ENCODE data around the gene HTR2C. TPM values are rescaled to one million over a fixed set of nuclear protein-coding genes. Genes with fewer than 3 reads are reported as not detected.

HTR2C gene
- total and polyA plus RNA-seq, 7 donors, result not detected

DNA sequence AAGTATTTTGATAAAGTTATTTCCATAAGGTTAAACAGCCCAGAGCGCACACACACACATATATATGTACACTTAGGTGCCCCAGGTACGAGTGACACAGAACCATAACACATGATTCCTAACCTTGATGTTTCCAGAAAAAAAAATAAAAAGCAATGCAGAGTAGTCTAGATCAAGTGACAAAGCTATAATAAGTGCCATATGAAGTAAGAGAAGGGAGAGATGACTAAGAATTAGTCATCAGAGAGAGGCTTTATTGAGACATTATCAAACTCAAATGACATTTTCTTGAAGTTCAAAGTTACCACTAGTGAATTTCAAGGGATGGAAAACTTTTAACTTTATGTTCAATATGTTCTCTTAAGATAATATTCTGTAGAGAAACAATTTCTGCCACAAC, 215.0 kb downstream of the HTR2C start:
- intact Hi-C loops (cut with DNase I), result no loop called here
- WGBS, 3 donors, result 66 to 86% (median 83%) methylated on average over 2 of the region's 2 CpGs
- no peaks in the 10 kb centered on the region for H3K4me1 ChIP-seq
- DNase-seq (no peak), ATAC-seq (no peak)
- no peaks in the 10 kb centered on the region for H3K36me3 ChIP-seq (ENCODE audit: insufficient read depth in 1 of 2, low read depth in 1 of 2)
- TF ChIP-seq, protein P1, sequence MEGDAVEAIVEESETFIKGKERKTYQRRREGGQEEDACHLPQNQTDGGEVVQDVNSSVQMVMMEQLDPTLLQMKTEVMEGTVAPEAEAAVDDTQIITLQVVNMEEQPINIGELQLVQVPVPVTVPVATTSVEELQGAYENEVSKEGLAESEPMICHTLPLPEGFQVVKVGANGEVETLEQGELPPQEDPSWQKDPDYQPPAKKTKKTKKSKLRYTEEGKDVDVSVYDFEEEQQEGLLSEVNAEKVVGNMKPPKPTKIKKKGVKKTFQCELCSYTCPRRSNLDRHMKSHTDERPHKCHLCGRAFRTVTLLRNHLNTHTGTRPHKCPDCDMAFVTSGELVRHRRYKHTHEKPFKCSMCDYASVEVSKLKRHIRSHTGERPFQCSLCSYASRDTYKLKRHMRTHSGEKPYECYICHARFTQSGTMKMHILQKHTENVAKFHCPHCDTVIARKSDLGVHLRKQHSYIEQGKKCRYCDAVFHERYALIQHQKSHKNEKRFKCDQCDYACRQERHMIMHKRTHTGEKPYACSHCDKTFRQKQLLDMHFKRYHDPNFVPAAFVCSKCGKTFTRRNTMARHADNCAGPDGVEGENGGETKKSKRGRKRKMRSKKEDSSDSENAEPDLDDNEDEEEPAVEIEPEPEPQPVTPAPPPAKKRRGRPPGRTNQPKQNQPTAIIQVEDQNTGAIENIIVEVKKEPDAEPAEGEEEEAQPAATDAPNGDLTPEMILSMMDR (IDR thresholded peaks at IDR 0.05), result no peak
- no peak overlapping the region for H3K4me3 ChIP-seq
- H3K27me3 ChIP-seq (ENCODE audit: insufficient read depth in 3 of 3, low read length in 2 of 3), result no peaks in the 10 kb centered on the region
- peaks cover 4% of the 10 kb centered on the region for H3K9me3 ChIP-seq
- H3K27ac ChIP-seq, result no peak overlapping the region

DNA sequence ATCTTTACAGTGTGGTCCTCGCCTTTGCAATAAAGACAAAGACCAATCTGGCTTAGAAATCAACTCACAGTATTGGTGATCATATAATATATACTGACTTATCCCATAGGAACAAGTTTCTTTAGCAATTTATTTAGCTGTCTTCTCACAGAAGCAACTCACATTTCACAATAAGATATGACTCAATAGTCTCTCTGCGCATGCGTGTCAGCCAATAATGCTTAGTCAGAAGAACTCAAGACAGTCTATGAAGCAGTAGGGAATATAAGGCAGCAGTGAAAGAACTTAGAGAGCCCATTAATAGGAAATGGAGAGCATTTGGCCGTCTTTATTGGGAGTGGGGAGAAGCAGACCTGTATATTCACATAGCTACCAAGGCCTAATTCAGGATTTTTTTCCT, 216.8 kb downstream of the HTR2C start:
- H3K4me1 ChIP-seq, result no peaks in the 10 kb centered on the region
- no peak overlapping the region for H3K4me3 ChIP-seq
- TF ChIP-seq, protein P1 (IDR thresholded peaks at IDR 0.05), result no peak
- peaks cover 2% of the 10 kb centered on the region for H3K9me3 ChIP-seq
- no peak overlapping the region for H3K27ac ChIP-seq
- intact Hi-C loops (cut with DNase I), result no loop called here
- WGBS, 3 donors, result 79 to 92% (median 84%) methylated on average over 4 of the region's 4 CpGs
- H3K27me3 ChIP-seq (ENCODE audit: insufficient read depth in 3 of 3, low read length in 2 of 3), result no peaks in the 10 kb centered on the region
- DNase-seq (no peak), ATAC-seq (no peak)
- H3K36me3 ChIP-seq (ENCODE audit: insufficient read depth in 1 of 2, low read depth in 1 of 2), result no peaks in the 10 kb centered on the region

DNA sequence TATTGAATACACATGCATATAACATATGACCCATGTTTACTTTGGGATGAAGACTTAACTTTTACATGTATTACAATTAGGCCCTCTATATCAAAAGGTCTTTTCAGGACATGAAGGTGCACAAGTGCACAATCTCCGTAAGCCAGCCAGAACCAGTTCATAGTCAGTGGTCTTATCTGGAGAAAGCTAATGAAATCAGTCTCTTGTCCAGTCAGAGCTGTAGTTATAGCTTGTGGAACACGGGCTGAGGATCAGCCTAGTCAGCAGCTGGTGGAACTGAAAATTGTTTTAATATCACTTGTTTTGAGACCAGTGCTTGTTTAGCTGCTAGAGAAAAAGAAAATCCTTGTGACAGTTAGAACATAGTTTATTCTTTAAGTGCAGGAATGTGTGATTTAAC, 235.6 kb downstream of the HTR2C start:
- H3K36me3 ChIP-seq (ENCODE audit: insufficient read depth in 1 of 2, low read depth in 1 of 2), result no peaks in the 10 kb centered on the region
- no peaks in the 10 kb centered on the region for H3K9me3 ChIP-seq
- H3K4me3 ChIP-seq, result no peak overlapping the region
- ATAC-seq (no peak), DNase-seq (no peak)
- TF ChIP-seq, protein P1 (IDR thresholded peaks at IDR 0.05), result no peak
- WGBS, 3 donors, result 47 to 73% (median 63%) methylated on average over 2 of the region's 2 CpGs
- H3K4me1 ChIP-seq, result no peaks in the 10 kb centered on the region
- no peak overlapping the region for H3K27ac ChIP-seq
- intact Hi-C loops (cut with DNase I), result no loop called here
- no peaks in the 10 kb centered on the region for H3K27me3 ChIP-seq (ENCODE audit: insufficient read depth in 3 of 3, low read length in 2 of 3)

DNA sequence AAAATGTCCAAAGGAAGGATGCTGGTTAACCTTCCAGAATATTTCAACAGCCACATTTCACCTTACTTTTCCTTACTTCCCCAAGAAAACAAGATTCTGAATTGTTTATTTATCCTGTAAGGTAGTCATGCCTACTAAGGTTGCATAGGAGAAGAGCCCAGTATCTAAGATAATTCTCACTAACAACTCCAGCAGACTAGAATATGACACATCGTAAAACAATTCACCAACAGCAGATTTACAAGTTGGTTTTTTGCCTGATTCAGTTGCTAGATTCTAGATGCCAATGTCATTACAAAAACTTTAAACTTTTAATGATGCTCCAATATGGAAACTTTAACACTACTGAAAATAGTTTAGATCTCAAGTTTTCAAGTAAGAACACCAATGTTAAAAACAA, 257.2 kb downstream of the HTR2C start:
- WGBS, 3 donors, result 93 to 94% (median 94%) methylated on average over 1 of the region's 1 CpG
- TF ChIP-seq, protein P1 (IDR thresholded peaks at IDR 0.05), result no peak
- intact Hi-C loops (cut with DNase I), result no loop called here
- Histone ChIP-seq H3K36me3 (ENCODE audit: insufficient read depth in 1 of 2, low read depth in 1 of 2) (no peaks in the 10 kb centered on the region), H3K4me3 (no peak overlapping the region), H3K27ac (no peak overlapping the region), H3K27me3 (ENCODE audit: insufficient read depth in 3 of 3, low read length in 2 of 3) (peaks cover 0 to 7% (median 0%) of the 10 kb centered on the region in 3 donors), H3K9me3 (no peaks in the 10 kb centered on the region), H3K4me1 (no peaks in the 10 kb centered on the region)
- ATAC-seq (no peak), DNase-seq (no peak)

DNA sequence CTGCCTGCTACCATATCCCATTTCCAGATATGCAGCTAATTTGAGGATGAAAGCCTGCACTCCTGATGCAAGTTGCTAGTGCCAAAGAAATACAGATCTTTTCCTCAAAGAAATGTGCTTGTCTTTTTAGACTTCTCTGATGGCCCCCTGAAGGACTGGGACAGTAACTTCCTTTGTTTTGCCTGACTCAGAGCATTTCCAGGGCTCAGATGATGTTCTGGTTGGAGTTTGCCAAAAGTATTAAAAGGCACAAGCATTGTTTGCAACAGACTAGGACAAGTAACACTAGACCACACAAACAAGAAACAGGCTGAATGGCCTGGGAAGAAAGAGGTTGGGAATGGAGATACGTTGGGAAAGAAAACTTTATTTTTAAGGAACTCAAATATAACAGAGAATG, 258.3 kb downstream of the HTR2C start:
- H3K9me3 ChIP-seq, result no peaks in the 10 kb centered on the region
- DNase-seq, result no peak
- intact Hi-C loops (cut with DNase I), result no loop called here
- H3K27ac ChIP-seq, result no peak overlapping the region
- H3K27me3 ChIP-seq (ENCODE audit: insufficient read depth in 3 of 3, low read length in 2 of 3), result peaks cover 0 to 7% (median 0%) of the 10 kb centered on the region in 3 donors
- H3K36me3 ChIP-seq (ENCODE audit: insufficient read depth in 1 of 2, low read depth in 1 of 2), result no peaks in the 10 kb centered on the region
- no peak for ATAC-seq
- no peak overlapping the region for H3K4me3 ChIP-seq
- TF ChIP-seq, protein P1 (IDR thresholded peaks at IDR 0.05), result no peak
- 8 to 60% (median 37%) methylated on average over 1 of the region's 1 CpG for WGBS, 3 donors
- H3K4me1 ChIP-seq, result no peaks in the 10 kb centered on the region
